GM08714 (cell line): ENCODE results near the gene B3GNT8.
A peak's percentile ranks its signal among the peaks of the same experiment; 100 is the strongest.
"Not testable (repeated sequence)": the region's sequence is repeated elsewhere in the genome, so short reads cannot be mapped to it uniquely, and the experiment has no call there.

ENCODE experiments used
- H3K4me3 ChIP-seq: fragments of 200-500 bp; sonication (Bioruptor generic); 2 replicates; pipeline ENCODE4 v1.5.1; 2014; ENCODE audit warnings: mild to moderate bottlenecking, low read length, inconsistent platforms
- ZNF274 ChIP-seq: IDR thresholded peaks from 2 replicates; pipeline ENCODE4 v1.6.1; 2012; ENCODE audit warnings: mild to moderate bottlenecking, low read depth, low read length

The B3GNT8 gene

GRCh38 chr19:41398598-41398997 lies 28.6 kb downstream of the B3GNT8 start:
- H3K4me3 ChIP-seq = peak overlapping the region; percentile 99
- TF ChIP-seq ZNF274 = no peak

GRCh38 chr19:41398050-41398418 lies 29.1 kb downstream of the B3GNT8 start:
- TF ChIP-seq ZNF274 = no peak
- peak overlapping the region; percentile 99 for H3K4me3 ChIP-seq

GRCh38 chr19:41397086-41398049 lies 29.8 kb downstream of the B3GNT8 start, which contains the start of the genes BCKDHA and EXOSC5:
Gene BCKDHA, plus strand, starts transcription at chr19:41397818. Its CDS starts 10 bp downstream, at chr19:41397828.
Gene EXOSC5, minus strand, starts transcription at chr19:41397359. Its CDS starts 31 bp downstream, at chr19:41397328.
- H3K4me3 ChIP-seq = peak within 1 kb of the TSS; percentile 99
- no peak for TF ChIP-seq ZNF274

GRCh38 chr19:41395355-41395754 lies 31.8 kb downstream of the B3GNT8 start:
- TF ChIP-seq ZNF274 = no peak
- no peak overlapping the region for H3K4me3 ChIP-seq

- H3K4me3 ChIP-seq = no peak overlapping the region
- TF ChIP-seq ZNF274 = no peak
Observed at GRCh38 chr19:41392775-41393174, 34.4 kb downstream of the B3GNT8 start.

- H3K4me3 ChIP-seq = no peak overlapping the region
- TF ChIP-seq ZNF274 = no peak
Observed at GRCh38 chr19:41391618-41392017, 35.6 kb downstream of the B3GNT8 start.

GRCh38 chr19:41386442-41386841 lies 40.7 kb downstream of the B3GNT8 start:
- TF ChIP-seq ZNF274 = no peak
- H3K4me3 ChIP-seq = no peak overlapping the region

GRCh38 chr19:41384351-41384750 lies 42.8 kb downstream of the B3GNT8 start:
- H3K4me3 ChIP-seq = no peak overlapping the region

GRCh38 chr19:41381536-41381935 lies 45.6 kb downstream of the B3GNT8 start:
- H3K4me3 ChIP-seq = not testable (repeated sequence)

More at GRCh38 chr19:41384351-41384750, 42.8 kb downstream of the B3GNT8 start:
- no peak for TF ChIP-seq ZNF274

GRCh38 chr19:41377977-41378709 lies 49.0 kb downstream of the B3GNT8 start:
- no peak overlapping the region for H3K4me3 ChIP-seq
- TF ChIP-seq ZNF274 = no peak

GRCh38 chr19:41376998-41377365 lies 50.2 kb downstream of the B3GNT8 start:
- no peak overlapping the region; the same call in 1 of the 2 replicates for H3K4me3 ChIP-seq
- TF ChIP-seq ZNF274 = no peak

GRCh38 chr19:41376241-41376997 lies 50.8 kb downstream of the B3GNT8 start, which contains the start of gene TMEM91:
Gene TMEM91, plus strand, starts transcription at chr19:41376533. Its CDS starts 1,777 bp downstream, at chr19:41378310.
- peak within 1 kb of the TSS; percentile 47; the same call in 1 of the 2 replicates for H3K4me3 ChIP-seq
- no peak for TF ChIP-seq ZNF274
